SK-N-SH (cell line): Measurements from ENCODE around the gene GPR63. TPM values are rescaled to one million over a fixed set of nuclear protein-coding genes. Genes with fewer than 3 reads are reported as not detected.
A peak's percentile ranks its signal among the peaks of the same experiment; 100 is the strongest.

ENCODE experiments used
- CTCF ChIA-PET: fragments of 300-600, 350-600 bp; formaldehyde crosslinking; extraction: SDS; loops from one replicate; lab custom pipeline; 2021; lab: Yijun Ruan, JAX
- POLR2A ChIA-PET: fragments of 350-600 bp; sonication (Branson Sonifier 250); formaldehyde crosslinking; extraction: SDS; loops from one replicate; lab custom pipeline; 2020; ENCODE audit warnings: antibody characterized with exemption, inconsistent platforms; lab: Yijun Ruan, JAX
- DNase-seq: peaks from one replicate; pipeline ENCODE4 v3.0.0; 2012
- H2AFZ ChIP-seq: fragments of 200-600 bp; sonication (generic); 2 replicates; pipeline ENCODE4 v1.8.1; 2016; ENCODE audit warnings: antibody characterized with exemption, mild to moderate bottlenecking, low read depth
- H3F3A ChIP-seq: fragments of 200-600 bp; sonication (generic); replicated peaks from 2 replicates; pipeline ENCODE3; 2016; ENCODE audit warnings: antibody characterized with exemption, mild to moderate bottlenecking; ENCODE audit not compliant: insufficient read depth
- H3K27ac ChIP-seq, 2 experiments: fragments of 200-500 bp in 1 of 2; fragments of 200-600 bp in 1 of 2; sonication (Bioruptor generic) in 1 of 2; sonication (generic), shearing (Covaris generic) in 1 of 2; 2 replicates each; pipeline versions ENCODE4 v1.5.1 to v1.6.1; 2014 to 2016; ENCODE audit warnings: low read depth in 2 of 2, inconsistent platforms in 1 of 2, low read length in 1 of 2, mild to moderate bottlenecking in 1 of 2, mixed read lengths in 1 of 2
- H3K27me3 ChIP-seq: fragments of 200-600 bp; sonication (generic), shearing (Covaris generic); 2 replicates; pipeline ENCODE4 v1.6.1; 2016; ENCODE audit warnings: mixed run types; ENCODE audit not compliant: insufficient read depth
- H3K36me3 ChIP-seq, 2 experiments: fragments of 200-500 bp in 1 of 2; fragments of 200-600 bp in 1 of 2; sonication (Bioruptor generic) in 1 of 2; sonication (generic) in 1 of 2; replicated peaks in 1 of 2; 2 replicates each; pipeline versions ENCODE3 to v1.5.1; 2014 to 2016; ENCODE audit warnings: low read length in 1 of 2, mild to moderate bottlenecking in 1 of 2; ENCODE audit not compliant: insufficient read depth in 2 of 2, control insufficient read depth in 1 of 2
- H3K4me1 ChIP-seq, 2 experiments: fragments of 200-500 bp in 1 of 2; fragments of 200-600 bp in 1 of 2; sonication (Bioruptor generic) in 1 of 2; sonication (generic), shearing (Covaris generic) in 1 of 2; 2 replicates each; pipeline versions ENCODE4 v1.5.1 to v1.6.1; 2014 to 2016; ENCODE audit warnings: low read depth in 1 of 2, low read length in 1 of 2, mixed run types in 1 of 2; ENCODE audit not compliant: insufficient read depth in 2 of 2, control insufficient read depth in 1 of 2
- H3K4me2 ChIP-seq: fragments of 200-600 bp; sonication (generic), shearing (Covaris generic); 2 replicates; pipeline ENCODE4 v1.6.1; 2017; ENCODE audit warnings: mixed run types
- H3K4me3 ChIP-seq, 2 experiments: fragments of 200-500 bp in 1 of 2; fragments of 200-600 bp in 1 of 2; sonication (Bioruptor generic) in 1 of 2; sonication (generic), shearing (Covaris generic) in 1 of 2; 2 replicates each; pipeline versions ENCODE4 v1.5.1 to v1.8.1; 2014 to 2016; ENCODE audit warnings: low read depth in 2 of 2, inconsistent platforms in 1 of 2, low read length in 1 of 2, mild to moderate bottlenecking in 1 of 2, mixed read lengths in 1 of 2, moderate library complexity in 1 of 2
- H3K79me2 ChIP-seq: fragments of 200-600 bp; sonication (generic); 2 replicates; pipeline ENCODE4 v1.8.1; 2017; ENCODE audit warnings: mild to moderate bottlenecking; ENCODE audit not compliant: insufficient read depth
- H3K9ac ChIP-seq: fragments of 200-600 bp; sonication (generic); 2 replicates; pipeline ENCODE4 v1.6.1; 2017; ENCODE audit warnings: mixed run types
- H3K9me2 ChIP-seq: fragments of 200-600 bp; sonication (generic); 2 replicates; pipeline ENCODE4 v1.6.1; 2017; ENCODE audit warnings: mixed run types
- H3K9me3 ChIP-seq: fragments of 200-600 bp; sonication (generic); 2 replicates; pipeline ENCODE4 v1.6.1; 2017; ENCODE audit warnings: mixed run types, mild to moderate bottlenecking, moderate library complexity
- H4K20me1 ChIP-seq: fragments of 200-600 bp; sonication (generic); 2 replicates; pipeline ENCODE4 v1.6.1; 2017; ENCODE audit warnings: mild to moderate bottlenecking, mixed run types; ENCODE audit not compliant: insufficient read depth
- CHD2 ChIP-seq: fragments of 150-350 bp; IDR thresholded peaks from 2 replicates; pipeline ENCODE4 v1.6.1; 2018; ENCODE audit warnings: low read length; ENCODE audit not compliant: partially characterized antibody
- ELF1 ChIP-seq: IDR thresholded peaks from 2 replicates; pipeline ENCODE4 v1.4.0; 2012
- EP300 ChIP-seq, 2 experiments: IDR thresholded peaks; 2 replicates each; pipeline versions ENCODE4 v1.4.0 to v1.6.1; 2012; ENCODE audit warnings: borderline replicate concordance in 1 of 2, low read depth in 1 of 2, low read length in 1 of 2
- EZH2phosphoT487 ChIP-seq: fragments of 200-600 bp; sonication (generic); IDR thresholded peaks from 2 replicates; pipeline ENCODE4 v1.6.1; 2017; ENCODE audit warnings: low read depth, mixed run types, mild to moderate bottlenecking, antibody characterized with exemption, moderate library complexity, borderline replicate concordance
- FOXM1 ChIP-seq: IDR thresholded peaks from 2 replicates; pipeline ENCODE4 v1.4.0; 2012; ENCODE audit warnings: low read depth, mild to moderate bottlenecking
- MEF2A ChIP-seq: IDR thresholded peaks from 2 replicates; pipeline ENCODE4 v1.4.0; 2012; ENCODE audit warnings: low read depth, borderline replicate concordance
- NFIC ChIP-seq: IDR thresholded peaks from 2 replicates; pipeline ENCODE4 v1.4.0; 2012; ENCODE audit warnings: borderline replicate concordance
- REST ChIP-seq: IDR thresholded peaks from 2 replicates; pipeline ENCODE4 v1.6.1; 2012; ENCODE audit warnings: mild to moderate bottlenecking, low read depth, low read length, moderate library complexity
- ZBTB33 ChIP-seq: IDR thresholded peaks from 2 replicates; pipeline ENCODE4 v1.4.0; 2012; ENCODE audit warnings: low read depth, borderline replicate concordance
- WGBS: methylation state at CpG from one replicate; pipeline ENCODE4 v1.1.6; 2017; ENCODE audit warnings: low lambda C conversion rate; 5-methylcytosine and 5-hydroxymethylcytosine counted together
- polyA plus RNA-seq, 3 experiments: library from polyadenylated mRNA; depleted of rRNA; stranded (reverse); fragments of >200 nt; gene quantifications; 2 replicates each; pipeline ENCODE4 v1.2.3, GENCODE V29; 2012

GPR63 gene
- polyA plus RNA-seq, 1 of the 3 experiments (the other 2 are of a cell fraction) = 0.53 TPM

- Histone ChIP-seq H3K79me2 (no peaks in the 10 kb centered on the region), H3K27me3 (no peaks in the 10 kb centered on the region), H3K4me2 (no peak overlapping the region), H3K4me3 (no peak overlapping the region), H3K9me3 (no peaks in the 10 kb centered on the region), H3K27ac (no peak overlapping the region), H3K9me2 (no peaks in the 10 kb centered on the region), H4K20me1 (no peaks in the 10 kb centered on the region), H3K4me1 (peaks cover 0 to 10% of the 10 kb centered on the region in 2 experiments; a peak in 1 of 4 replicates), H3K9ac (no peak overlapping the region), H3K36me3 (no peaks in the 10 kb centered on the region), H3F3A (no peaks in the 10 kb centered on the region), H2AFZ (no peak overlapping the region)
- POLR2A ChIA-PET = no interaction called here
- DNase-seq = no peak
- WGBS = 13% methylated on average over 1 of the region's 1 CpG
- TF ChIP-seq CHD2 = no peak
- no peak for TF ChIP-seq EP300 (IDR thresholded peaks at IDR 0.05; ENCODE audit: borderline replicate concordance in 1 of 2, low read depth in 1 of 2, low read length in 1 of 2)
- TF ChIP-seq MEF2A = no peak
- no peak for TF ChIP-seq ELF1
- TF ChIP-seq FOXM1 = no peak
- TF ChIP-seq REST = no peak
- TF ChIP-seq NFIC = no peak
- CTCF ChIA-PET = no interaction called here
Observed at GRCh38 chr6:96781557-96781956, 55.7 kb downstream of the GPR63 start.

DNA sequence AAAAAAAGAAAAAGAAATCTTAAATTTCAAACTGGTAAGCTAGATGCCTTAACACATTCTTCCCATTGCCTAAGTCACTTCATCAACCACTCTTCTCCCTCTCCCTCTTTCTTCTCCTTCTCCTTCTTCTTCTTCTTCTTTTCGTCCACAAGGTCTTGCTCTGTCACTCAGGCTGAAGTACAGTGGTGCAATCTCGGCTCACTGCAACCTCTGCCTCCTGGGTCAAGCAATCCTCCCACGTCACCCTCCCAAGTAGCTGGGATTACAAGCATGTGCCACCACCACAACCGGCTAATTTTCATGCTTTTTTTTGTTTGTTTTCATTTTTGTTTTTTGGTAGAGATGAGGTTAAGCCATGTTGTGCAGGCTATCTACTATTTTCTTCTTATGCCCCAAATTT is 60.2 kb downstream of the GPR63 start:
- POLR2A ChIA-PET = no interaction called here
- H3K79me2 ChIP-seq = no peaks in the 10 kb centered on the region
- no peak overlapping the region for H3K9ac ChIP-seq
- no peaks in the 10 kb centered on the region for H3K36me3 ChIP-seq
- H3K9me2 ChIP-seq = no peaks in the 10 kb centered on the region
- TF ChIP-seq ELF1 (no peak), EZH2phosphoT487 (no peak), ZBTB33 (no peak)
- TF ChIP-seq, all 33 proteins: peak for 0
- CTCF ChIA-PET = interaction anchor here (1.0 kb wide), 1 partner anchor 123 kb away, joined by 4 read pairs; no protein-coding TSS in a partner anchor
- Histone ChIP-seq H3K27ac (no peak overlapping the region), H3K4me1 (no peaks in the 10 kb centered on the region), H4K20me1 (no peaks in the 10 kb centered on the region), H2AFZ (0 out of 2 replicates have a peak overlapping the region, but pooled peaks have one; percentile 29), H3F3A (no peaks in the 10 kb centered on the region), H3K9me3 (no peaks in the 10 kb centered on the region), H3K4me2 (no peak overlapping the region), H3K4me3 (no peak overlapping the region), H3K27me3 (no peaks in the 10 kb centered on the region)
- 50% methylated on average over 4 of the region's 4 CpGs for WGBS
- DNase-seq = no peak
